Measurements from ENCODE around the gene PDE4B. TPM values are rescaled to one million over a fixed set of nuclear protein-coding genes. Genes with fewer than 3 reads are reported as not detected.

Gene PDE4B
- total and polyA plus RNA-seq, 12 donors, result 2.0 to 63.2 (median 15.3) TPM

GRCh38 chr1:66244429-66244828 is 451.7 kb downstream of the PDE4B start:
- H3K4me3 ChIP-seq, result no peak overlapping the region
- intact Hi-C loops (cut with DNase I), result loop anchor here in 1 of 10 donors (5.0 kb wide), 1 partner anchor 282 kb away; no protein-coding TSS in a partner anchor
- DNase-seq (no peak), ATAC-seq (no peak)
- no peak for TF ChIP-seq CTCF (IDR thresholded peaks at IDR 0.05)
- 81 to 92% methylated on average over 3 of the region's 3 CpGs for WGBS, 2 donors
- peaks cover 0 to 18% (median 0%) of the 10 kb centered on the region in 9 donors for H3K4me1 ChIP-seq
- no peaks in the 10 kb centered on the region for H3K27me3 ChIP-seq
- H3K36me3 ChIP-seq, result no peaks in the 10 kb centered on the region
- peak overlapping the region in 1 of 10 donors; percentile 13 for H3K27ac ChIP-seq
- H3K9me3 ChIP-seq, result no peaks in the 10 kb centered on the region

GRCh38 chr1:66245691-66246090 is 453.0 kb downstream of the PDE4B start:
- ATAC-seq (no peak), DNase-seq (no peak)
- no peak overlapping the region for H3K27ac ChIP-seq
- 86 to 87% methylated on average over 1 of the region's 1 CpG for WGBS, 2 donors
- H3K36me3 ChIP-seq, result no peaks in the 10 kb centered on the region
- H3K4me3 ChIP-seq, result no peak overlapping the region
- H3K9me3 ChIP-seq, result no peaks in the 10 kb centered on the region
- H3K27me3 ChIP-seq, result no peaks in the 10 kb centered on the region
- intact Hi-C loops (cut with DNase I), result no loop called here
- H3K4me1 ChIP-seq, result peaks cover 0 to 24% (median 0%) of the 10 kb centered on the region in 9 donors
- TF ChIP-seq CTCF (IDR thresholded peaks at IDR 0.05), result no peak

DNA sequence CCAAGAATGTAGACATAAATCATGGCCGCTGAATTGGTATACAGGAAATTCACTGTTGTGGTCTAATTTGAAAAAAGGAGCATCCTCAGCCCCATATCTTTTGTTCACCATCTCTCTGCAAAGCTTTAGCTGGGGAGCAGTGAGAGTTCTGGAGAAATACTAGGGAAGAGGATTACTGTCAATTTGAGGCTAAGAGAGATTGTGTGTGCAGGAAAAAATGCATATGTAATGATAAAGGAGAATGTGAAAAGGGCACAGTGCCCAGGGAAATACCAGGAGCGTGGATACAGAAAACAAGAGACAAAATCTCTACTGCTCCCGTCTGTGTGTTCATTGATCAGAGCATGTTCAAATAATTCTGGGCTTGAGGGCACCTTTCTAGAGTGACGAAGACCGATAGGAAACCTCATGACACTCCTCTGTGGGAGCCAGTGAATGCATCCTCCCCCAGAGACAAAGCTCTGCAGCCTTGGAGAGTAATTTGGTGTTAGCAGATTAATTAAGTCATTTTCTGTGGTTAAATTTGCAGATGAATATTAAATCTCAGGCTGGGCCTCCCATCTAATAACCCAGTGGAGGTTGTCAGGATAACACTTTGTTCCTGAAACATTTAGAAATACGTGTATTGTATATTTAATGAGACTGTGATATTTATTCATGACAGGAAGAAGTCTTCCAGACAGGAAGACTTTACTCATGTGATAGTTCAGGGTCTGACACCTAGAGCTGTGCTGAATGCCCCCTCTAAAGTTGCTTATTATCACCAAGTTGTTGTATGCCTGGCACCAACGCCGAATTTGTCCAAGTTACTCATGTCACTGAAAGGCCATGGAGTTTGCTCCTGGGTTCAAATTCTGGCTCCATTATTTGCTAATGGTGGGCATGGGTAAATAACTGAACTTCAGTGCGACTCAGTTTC is 453.9 kb downstream of the PDE4B start:
- no peak for ATAC-seq
- no peak for DNase-seq
- no peak overlapping the region for H3K4me3 ChIP-seq
- H3K27ac ChIP-seq, result peak overlapping the region in 1 of 10 donors; percentile 63
- no peak for TF ChIP-seq CTCF (IDR thresholded peaks at IDR 0.05)
- WGBS, 2 donors, result 81 to 85% methylated on average over 9 of the region's 9 CpGs
- H3K36me3 ChIP-seq, result no peaks in the 10 kb centered on the region
- peaks cover 0 to 31% (median 0%) of the 10 kb centered on the region in 9 donors for H3K4me1 ChIP-seq
- H3K9me3 ChIP-seq, result no peaks in the 10 kb centered on the region
- no peaks in the 10 kb centered on the region for H3K27me3 ChIP-seq
- intact Hi-C loops (cut with DNase I), result no loop called here

DNA sequence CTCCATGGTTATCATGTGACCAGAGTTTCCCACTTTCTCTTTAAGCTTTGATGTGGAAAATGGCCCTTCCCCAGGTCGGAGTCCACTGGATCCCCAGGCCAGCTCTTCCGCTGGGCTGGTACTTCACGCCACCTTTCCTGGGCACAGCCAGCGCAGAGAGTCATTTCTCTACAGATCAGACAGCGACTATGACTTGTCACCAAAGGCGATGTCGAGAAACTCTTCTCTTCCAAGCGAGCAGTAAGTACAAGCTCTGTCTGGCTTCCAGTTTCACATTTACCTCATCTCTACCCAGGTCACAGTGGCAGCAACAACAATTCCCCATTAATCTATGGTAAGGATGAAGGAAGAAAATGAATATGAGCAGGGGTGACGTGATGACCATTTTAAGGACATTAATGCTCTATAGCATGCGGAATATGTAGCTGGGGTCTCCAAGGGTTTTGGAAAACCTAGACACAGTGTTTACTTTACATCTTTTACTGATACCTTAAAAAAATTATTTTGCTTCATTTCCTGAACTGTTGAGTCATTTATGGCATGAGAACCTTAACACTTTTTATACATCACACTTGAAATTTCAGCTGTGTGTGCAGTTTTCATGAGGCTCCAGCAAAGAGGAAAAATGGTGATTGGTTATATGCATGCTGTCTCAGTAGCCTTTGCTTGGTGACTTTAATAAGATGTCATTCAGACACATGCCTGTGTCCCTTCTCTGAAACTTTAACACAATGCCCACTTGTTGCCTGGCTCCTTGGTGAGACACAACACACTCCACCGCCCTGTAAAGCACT is 454.9 kb downstream of the PDE4B start:
- DNase-seq, result no peak
- intact Hi-C loops (cut with DNase I), result no loop called here
- Histone ChIP-seq H3K27ac (peak overlapping the region in 1 of 10 donors; percentile 63), H3K4me1 (peaks cover 0 to 41% (median 0%) of the 10 kb centered on the region in 9 donors), H3K9me3 (no peaks in the 10 kb centered on the region), H3K4me3 (no peak overlapping the region), H3K36me3 (no peaks in the 10 kb centered on the region), H3K27me3 (no peaks in the 10 kb centered on the region)
- ATAC-seq, result no peak
- WGBS, 2 donors, result 94 to 97% methylated on average over 11 of the region's 11 CpGs
- no peak for TF ChIP-seq CTCF (IDR thresholded peaks at IDR 0.05)
